Mesothelial cell of epicardium (in vitro differentiated cells): ENCODE data around the gene RNF152. TPM values are rescaled to one million over a fixed set of nuclear protein-coding genes. Genes with fewer than 3 reads are reported as not detected.

Experiments used
- DNase-seq, 2 experiments: peaks; one replicate each; pipeline ENCODE4 v3.0.0; 2021; ENCODE audit warnings: low spot score in 2 of 2; ENCODE audit not compliant: unreplicated experiment in 2 of 2
- H3K27ac Mint-ChIP-seq: 2 replicates; pipeline ENCODE4 v1.8.0; 2021; ENCODE audit warnings: mixed read lengths
- H3K27me3 Mint-ChIP-seq: 2 replicates; pipeline ENCODE4 v1.8.0; 2021; ENCODE audit warnings: low read depth, mixed read lengths
- H3K36me3 Mint-ChIP-seq: 2 replicates; pipeline ENCODE4 v1.8.0; 2021; ENCODE audit warnings: mixed read lengths
- H3K4me1 Mint-ChIP-seq: 2 replicates; pipeline ENCODE4 v1.8.0; 2021; ENCODE audit warnings: mixed read lengths
- H3K4me3 Mint-ChIP-seq: 2 replicates; pipeline ENCODE4 v1.8.0; 2021; ENCODE audit warnings: mild to moderate bottlenecking, moderate library complexity, mixed read lengths
- H3K9me3 Mint-ChIP-seq: 2 replicates; pipeline ENCODE4 v1.8.0; 2021; ENCODE audit warnings: mixed read lengths
- total RNA-seq: library from RNA; stranded (reverse); gene quantifications from 3 replicates; pipeline ENCODE4 v1.2.1, GENCODE V29; 2021
- TF ChIP-seq, protein P1 (sequence below): fragments of 200-600 bp; sonication (generic); IDR thresholded peaks from one replicate; pipeline ENCODE4 v1.5.0; 2021; ENCODE audit warnings: antibody characterized with exemption; ENCODE audit not compliant: unreplicated experiment

RNF152 gene
- total RNA-seq, 1 donor from 2014 or later: 28.6 TPM

DNA sequence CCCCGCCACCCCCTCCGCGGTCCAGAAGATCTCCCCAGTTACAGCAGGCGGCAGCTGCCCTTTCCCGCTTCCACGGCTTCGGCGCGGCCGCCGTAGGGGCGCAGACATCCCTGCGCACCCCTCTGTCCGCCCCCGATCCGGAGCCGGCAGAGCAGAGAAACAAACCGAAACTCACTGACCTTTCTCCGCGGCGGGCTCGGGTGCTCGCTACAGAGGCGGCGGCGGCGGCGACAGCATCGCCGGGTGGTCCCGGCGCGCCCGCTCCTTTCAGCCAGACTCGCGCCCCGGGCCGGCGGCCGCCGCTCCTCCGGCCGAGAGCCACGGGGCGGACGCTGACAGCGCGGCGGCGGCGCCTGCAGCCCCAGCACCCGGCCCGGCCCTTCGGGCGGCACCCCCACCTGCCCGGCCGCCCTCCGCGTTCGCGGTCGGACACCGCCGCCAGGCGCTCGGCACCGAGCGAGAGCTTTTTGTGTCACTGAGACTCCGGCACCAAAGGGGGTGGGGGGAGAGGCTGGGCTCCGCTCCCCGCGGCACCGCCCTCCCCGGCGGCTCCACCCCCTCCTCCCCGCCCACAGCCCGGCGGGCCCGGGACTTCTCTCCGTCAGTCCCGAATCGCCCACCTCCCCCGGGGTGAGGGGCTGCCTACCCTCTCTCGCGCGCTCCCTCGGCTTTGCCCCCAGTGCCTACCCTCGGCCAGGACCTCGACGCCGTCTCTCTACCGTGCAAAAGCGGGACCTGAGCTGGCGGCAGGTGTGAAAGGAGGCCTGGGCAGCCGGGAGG, 1.4 kb upstream of the RNF152 start:
- H3K27me3 Mint-ChIP-seq: peaks cover 14% of the 10 kb centered on the region
- TF ChIP-seq, protein P1, sequence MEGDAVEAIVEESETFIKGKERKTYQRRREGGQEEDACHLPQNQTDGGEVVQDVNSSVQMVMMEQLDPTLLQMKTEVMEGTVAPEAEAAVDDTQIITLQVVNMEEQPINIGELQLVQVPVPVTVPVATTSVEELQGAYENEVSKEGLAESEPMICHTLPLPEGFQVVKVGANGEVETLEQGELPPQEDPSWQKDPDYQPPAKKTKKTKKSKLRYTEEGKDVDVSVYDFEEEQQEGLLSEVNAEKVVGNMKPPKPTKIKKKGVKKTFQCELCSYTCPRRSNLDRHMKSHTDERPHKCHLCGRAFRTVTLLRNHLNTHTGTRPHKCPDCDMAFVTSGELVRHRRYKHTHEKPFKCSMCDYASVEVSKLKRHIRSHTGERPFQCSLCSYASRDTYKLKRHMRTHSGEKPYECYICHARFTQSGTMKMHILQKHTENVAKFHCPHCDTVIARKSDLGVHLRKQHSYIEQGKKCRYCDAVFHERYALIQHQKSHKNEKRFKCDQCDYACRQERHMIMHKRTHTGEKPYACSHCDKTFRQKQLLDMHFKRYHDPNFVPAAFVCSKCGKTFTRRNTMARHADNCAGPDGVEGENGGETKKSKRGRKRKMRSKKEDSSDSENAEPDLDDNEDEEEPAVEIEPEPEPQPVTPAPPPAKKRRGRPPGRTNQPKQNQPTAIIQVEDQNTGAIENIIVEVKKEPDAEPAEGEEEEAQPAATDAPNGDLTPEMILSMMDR: no peak
- H3K9me3 Mint-ChIP-seq: no peaks in the 10 kb centered on the region
- DNase-seq: peak; percentile 46 to 70
- H3K36me3 Mint-ChIP-seq: peaks cover 4% of the 10 kb centered on the region
- peaks cover 25% of the 10 kb centered on the region for H3K4me1 Mint-ChIP-seq
- peak overlapping the region; percentile 43 for H3K27ac Mint-ChIP-seq
- peak overlapping the region; percentile 87 for H3K4me3 Mint-ChIP-seq

DNA sequence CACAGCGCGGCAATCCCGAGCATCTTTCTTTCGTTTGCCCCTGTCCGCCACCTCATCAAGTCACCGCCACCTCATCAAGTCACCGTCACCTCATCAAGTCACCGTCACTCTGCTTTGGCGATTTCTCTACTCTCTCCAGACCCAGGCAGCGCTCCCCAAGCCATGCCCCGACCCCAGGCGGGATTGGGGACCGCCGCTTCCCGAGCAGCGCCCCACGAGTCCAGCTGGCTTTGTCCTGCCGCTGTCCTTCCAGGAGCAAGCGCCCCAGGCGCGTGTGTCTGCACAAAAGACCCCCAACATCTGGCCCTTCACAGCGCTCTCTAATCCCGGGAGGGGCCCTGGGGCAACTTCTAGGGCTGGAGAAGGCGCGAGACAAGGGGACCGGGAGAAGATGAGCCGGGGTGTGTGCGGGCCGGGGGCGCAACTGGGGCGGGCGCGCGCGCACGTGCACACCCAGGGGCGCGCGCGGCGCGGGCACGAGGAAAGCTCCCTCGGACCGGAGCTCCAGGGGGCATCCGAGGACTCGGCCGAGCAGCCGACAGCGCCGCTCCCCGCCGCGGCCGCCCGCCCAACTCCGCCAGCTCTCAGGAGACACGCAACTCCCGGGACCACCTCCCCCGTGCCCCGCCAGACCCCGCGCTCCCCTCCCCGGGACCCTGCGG, 633 bp upstream of the RNF152 start:
- Mint-ChIP-seq H3K4me3 (peak overlapping the region; percentile 87), H3K27me3 (peaks cover 14% of the 10 kb centered on the region)

DNA sequence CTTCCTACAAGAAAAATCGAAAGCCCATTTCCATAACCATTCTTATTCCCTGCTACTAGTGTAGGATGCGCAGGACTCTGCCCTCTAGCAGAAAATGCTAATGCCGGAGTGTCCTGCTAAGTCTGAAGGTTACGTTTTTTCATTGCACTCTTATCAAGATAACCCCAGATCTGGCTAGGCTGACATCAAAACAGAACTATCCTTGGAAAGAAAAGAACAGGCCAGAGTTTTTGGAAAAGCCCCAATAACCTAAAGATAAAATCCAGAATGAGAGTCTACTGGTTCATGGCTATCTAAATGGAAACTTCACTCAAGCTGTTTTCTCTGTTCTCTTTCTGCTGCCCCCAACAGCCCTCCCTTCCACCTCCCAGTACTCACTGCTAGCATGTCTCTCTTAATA, 913 bp downstream of the RNF152 start:
- H3K27me3 Mint-ChIP-seq: peaks cover 14% of the 10 kb centered on the region
- TF ChIP-seq, protein P1: no peak
- no peak for DNase-seq
- H3K27ac Mint-ChIP-seq: no peak overlapping the region
- no peaks in the 10 kb centered on the region for H3K9me3 Mint-ChIP-seq
- peaks cover 6% of the 10 kb centered on the region for H3K36me3 Mint-ChIP-seq
- peak overlapping the region; percentile 87 for H3K4me3 Mint-ChIP-seq
- peaks cover 22% of the 10 kb centered on the region for H3K4me1 Mint-ChIP-seq

More for the DNA sequence above, 633 bp upstream of the RNF152 start:
- Mint-ChIP-seq H3K9me3 (no peaks in the 10 kb centered on the region), H3K4me1 (peaks cover 23% of the 10 kb centered on the region), H3K27ac (peak overlapping the region; percentile 59), H3K36me3 (peaks cover 4% of the 10 kb centered on the region)
- TF ChIP-seq, protein P1: no peak
- DNase-seq: peak; percentile 55 to 67

DNA sequence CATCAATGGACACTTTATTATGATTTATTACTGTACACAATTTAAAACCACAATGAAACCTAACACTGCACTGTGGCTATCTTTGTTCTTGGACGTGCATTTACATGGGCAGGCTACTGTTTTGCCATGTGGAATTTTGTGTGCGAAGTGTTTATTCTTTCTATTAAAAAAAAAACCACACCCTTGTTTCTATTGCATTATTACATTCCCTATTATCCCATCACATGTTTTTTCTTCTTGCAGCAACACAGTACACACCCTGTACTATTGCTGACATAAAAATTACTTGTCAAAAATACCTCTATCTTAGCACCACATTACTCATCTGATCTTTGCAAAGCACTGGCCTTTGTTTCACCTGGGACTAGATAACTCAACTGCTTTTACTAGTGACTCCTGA, 1.5 kb downstream of the RNF152 start:
- Mint-ChIP-seq H3K27ac (no peak overlapping the region), H3K4me1 (peaks cover 19% of the 10 kb centered on the region)

DNA sequence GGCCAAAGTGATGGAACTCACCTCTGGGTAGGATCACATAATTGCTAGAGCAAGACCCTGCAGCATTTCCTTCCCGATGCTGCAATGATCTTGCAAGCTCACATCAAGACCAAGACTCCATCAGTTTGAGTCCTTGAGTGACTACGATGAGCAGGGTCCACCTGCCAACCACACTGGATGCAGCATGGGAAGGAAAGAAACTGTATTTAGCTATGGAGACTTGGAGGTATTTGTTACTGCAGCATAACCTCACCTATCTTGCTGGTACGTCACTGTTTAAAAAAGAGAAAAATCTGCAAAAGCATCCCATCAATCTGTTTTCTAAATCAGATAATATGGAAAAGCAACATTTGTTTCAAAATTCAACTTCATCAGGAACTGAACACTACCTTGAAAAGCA, 2.5 kb downstream of the RNF152 start:
- Mint-ChIP-seq H3K4me3 (no peak overlapping the region), H3K27ac (no peak overlapping the region), H3K4me1 (peaks cover 19% of the 10 kb centered on the region), H3K9me3 (no peaks in the 10 kb centered on the region), H3K36me3 (peaks cover 8% of the 10 kb centered on the region), H3K27me3 (peaks cover 14% of the 10 kb centered on the region)
- TF ChIP-seq, protein P1: no peak
- no peak for DNase-seq

More for the DNA sequence above, 1.5 kb downstream of the RNF152 start:
- TF ChIP-seq, protein P1: no peak
- H3K4me3 Mint-ChIP-seq: no peak overlapping the region
- peaks cover 8% of the 10 kb centered on the region for H3K36me3 Mint-ChIP-seq
- no peak for DNase-seq
- no peaks in the 10 kb centered on the region for H3K9me3 Mint-ChIP-seq
- H3K27me3 Mint-ChIP-seq: peaks cover 14% of the 10 kb centered on the region
